Smooth muscle cell (in vitro differentiated cells): ENCODE results near the gene AGL. TPM values are rescaled to one million over a fixed set of nuclear protein-coding genes. Genes with fewer than 3 reads are reported as not detected.
"Not testable (repeated sequence)": the region's sequence is repeated elsewhere in the genome, so short reads cannot be mapped to it uniquely, and the experiment has no call there.

ENCODE experiments used
- DNase-seq: peaks from one replicate; lab custom pipeline; 2025; ENCODE audit not compliant: unreplicated experiment; lab: John Stamatoyannopoulos, UW
- H2AFZ ChIP-seq: fragments of 200-600 bp; sonication (generic); 2 replicates; pipeline ENCODE4 v1.6.0; 2016; ENCODE audit warnings: antibody characterized with exemption, low read depth, mild to moderate bottlenecking
- H3F3A ChIP-seq: fragments of 200-600 bp; sonication (generic); 2 replicates; pipeline ENCODE4 v1.6.0; 2017; ENCODE audit warnings: antibody characterized with exemption, low read depth
- H3K27ac ChIP-seq: fragments of 200-600 bp; sonication (generic); 2 replicates; pipeline ENCODE4 v1.5.1; 2016; ENCODE audit warnings: low read depth, mild to moderate bottlenecking
- H3K27me3 ChIP-seq: fragments of 200-600 bp; sonication (generic); 2 replicates; pipeline ENCODE4 v1.6.1; 2016; ENCODE audit warnings: low read depth, mild to moderate bottlenecking
- H3K36me3 ChIP-seq: fragments of 200-600 bp; sonication (generic); 2 replicates; pipeline ENCODE4 v1.5.1; 2016; ENCODE audit warnings: low read depth
- H3K4me1 ChIP-seq: fragments of 200-600 bp; sonication (generic); 2 replicates; pipeline ENCODE4 v1.5.1; 2016; ENCODE audit warnings: low read depth
- H3K4me2 ChIP-seq: fragments of 200-600 bp; sonication (generic); 2 replicates; pipeline ENCODE4 v1.6.0; 2016; ENCODE audit warnings: mild to moderate bottlenecking
- H3K4me3 ChIP-seq: fragments of 200-600 bp; sonication (generic); 2 replicates; pipeline ENCODE4 v1.5.1; 2016; ENCODE audit warnings: mild to moderate bottlenecking
- H3K79me2 ChIP-seq: fragments of 200-600 bp; sonication (generic); 2 replicates; pipeline ENCODE4 v1.6.0; 2016; ENCODE audit warnings: low read depth, mild to moderate bottlenecking
- H3K9ac ChIP-seq: fragments of 200-600 bp; sonication (generic); 2 replicates; pipeline ENCODE4 v1.6.0; 2016; ENCODE audit warnings: low read depth
- H3K9me3 ChIP-seq: fragments of 200-600 bp; sonication (generic); replicated peaks from 2 replicates; pipeline ENCODE4 v1.5.1; 2016; ENCODE audit warnings: low read depth
- H4K20me1 ChIP-seq: fragments of 200-600 bp; sonication (generic); 2 replicates; pipeline ENCODE4 v1.6.0; 2016; ENCODE audit warnings: low read depth
- WGBS: methylation state at CpG from one replicate; pipeline ENCODE4 v1.1.7; 2016; ENCODE audit warnings: low lambda C conversion rate; 5-methylcytosine and 5-hydroxymethylcytosine counted together
- polyA plus RNA-seq: library from polyadenylated mRNA; unstranded; fragments of >200 nt; fragmentation: Nextera tagmentation; extraction: Ambion mirVana; gene quantifications from 2 replicates; pipeline ENCODE4 v1.2.1, GENCODE V29; 2016
- total RNA-seq: library from RNA; depleted of rRNA; stranded (reverse); fragments of >200 nt; gene quantifications from 2 replicates; pipeline ENCODE4 v1.2.3, GENCODE V29; 2014
- TF ChIP-seq, protein P1 (sequence below): fragments of 200-600 bp; sonication (generic); IDR thresholded peaks from 2 replicates; pipeline ENCODE4 v1.5.1; 2017; ENCODE audit warnings: borderline replicate concordance, mild to moderate bottlenecking, antibody characterized with exemption; ENCODE audit not compliant: insufficient read depth, poor library complexity, severe bottlenecking

AGL gene
- total and polyA plus RNA-seq, 2 experiments from 2014 or later = 5.1 to 18.3 TPM

- Histone ChIP-seq H3K4me1 (no peaks in the 10 kb centered on the region), H3K9me3 (no peaks in the 10 kb centered on the region), H3K27me3 (no peaks in the 10 kb centered on the region), H4K20me1 (no peaks in the 10 kb centered on the region), H2AFZ (peak overlapping the region; percentile 84), H3K4me2 (no peak overlapping the region), H3K79me2 (no peaks in the 10 kb centered on the region), H3K27ac (peak overlapping the region; percentile 60), H3F3A (no peaks in the 10 kb centered on the region), H3K4me3 (peak overlapping the region; percentile 16), H3K36me3 (no peaks in the 10 kb centered on the region), H3K9ac (no peak overlapping the region)
- 9% methylated on average over 2 of the region's 2 CpGs for WGBS
- DNase-seq = no peak
- TF ChIP-seq, protein P1, sequence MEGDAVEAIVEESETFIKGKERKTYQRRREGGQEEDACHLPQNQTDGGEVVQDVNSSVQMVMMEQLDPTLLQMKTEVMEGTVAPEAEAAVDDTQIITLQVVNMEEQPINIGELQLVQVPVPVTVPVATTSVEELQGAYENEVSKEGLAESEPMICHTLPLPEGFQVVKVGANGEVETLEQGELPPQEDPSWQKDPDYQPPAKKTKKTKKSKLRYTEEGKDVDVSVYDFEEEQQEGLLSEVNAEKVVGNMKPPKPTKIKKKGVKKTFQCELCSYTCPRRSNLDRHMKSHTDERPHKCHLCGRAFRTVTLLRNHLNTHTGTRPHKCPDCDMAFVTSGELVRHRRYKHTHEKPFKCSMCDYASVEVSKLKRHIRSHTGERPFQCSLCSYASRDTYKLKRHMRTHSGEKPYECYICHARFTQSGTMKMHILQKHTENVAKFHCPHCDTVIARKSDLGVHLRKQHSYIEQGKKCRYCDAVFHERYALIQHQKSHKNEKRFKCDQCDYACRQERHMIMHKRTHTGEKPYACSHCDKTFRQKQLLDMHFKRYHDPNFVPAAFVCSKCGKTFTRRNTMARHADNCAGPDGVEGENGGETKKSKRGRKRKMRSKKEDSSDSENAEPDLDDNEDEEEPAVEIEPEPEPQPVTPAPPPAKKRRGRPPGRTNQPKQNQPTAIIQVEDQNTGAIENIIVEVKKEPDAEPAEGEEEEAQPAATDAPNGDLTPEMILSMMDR = no peak
Measured at GRCh38 chr1:99956755-99957154, 106.6 kb downstream of the AGL start.

- Histone ChIP-seq H3K4me2 (no peak overlapping the region), H3K27me3 (no peaks in the 10 kb centered on the region), H3K4me1 (no peaks in the 10 kb centered on the region), H2AFZ (no peak overlapping the region), H3K79me2 (no peaks in the 10 kb centered on the region), H3K9ac (no peak overlapping the region), H3F3A (no peaks in the 10 kb centered on the region), H4K20me1 (no peaks in the 10 kb centered on the region), H3K27ac (no peak overlapping the region), H3K4me3 (no peak overlapping the region), H3K36me3 (no peaks in the 10 kb centered on the region), H3K9me3 (no peaks in the 10 kb centered on the region)
- TF ChIP-seq, protein P1 = no peak
- DNase-seq = no peak
- 86% methylated on average over 1 of the region's 1 CpG for WGBS
Measured at GRCh38 chr1:99957818-99958217, 107.7 kb downstream of the AGL start.

- 47% methylated on average over 7 of the region's 7 CpGs for WGBS
- H3K27ac ChIP-seq, H3K4me1 ChIP-seq, DNase-seq, H3K9ac ChIP-seq, H3K27me3 ChIP-seq, H3F3A ChIP-seq, H3K4me3 ChIP-seq, H3K36me3 ChIP-seq, H2AFZ ChIP-seq, H3K9me3 ChIP-seq, H3K4me2 ChIP-seq, H4K20me1 ChIP-seq, H3K79me2 ChIP-seq: not testable (repeated sequence)
Measured at GRCh38 chr1:99959189-99959705, 109.1 kb downstream of the AGL start.

GRCh38 chr1:99960260-99960659 is 110.1 kb downstream of the AGL start:
- H3K79me2 ChIP-seq, H3K4me1 ChIP-seq, H3K9ac ChIP-seq, DNase-seq, H3K4me2 ChIP-seq, H3K27me3 ChIP-seq, H3K4me3 ChIP-seq, H2AFZ ChIP-seq, H4K20me1 ChIP-seq, H3K36me3 ChIP-seq, H3F3A ChIP-seq, H3K27ac ChIP-seq, H3K9me3 ChIP-seq: not testable (repeated sequence)
- 95% methylated on average over 5 of the region's 5 CpGs for WGBS
